HepG2 (cell line): Measurements from ENCODE around the gene IL12A. TPM values are rescaled to one million over a fixed set of nuclear protein-coding genes. Genes with fewer than 3 reads are reported as not detected.

Source experiments
- ATAC-seq: fragments of 200-7000 bp; cut with Tn5 transposase; 3 replicates; pipeline ENCODE4 v1.9.1; 2020; ENCODE audit warnings: mild to moderate bottlenecking, moderate library complexity
- BruUV-seq: library from RNA; stranded (reverse); fragments of 400-500 nt; replicated peaks from 2 replicates; lab custom pipeline; 2021; lab: Mats Ljungman, UMichigan
- CTCF ChIA-PET: fragments of 300-600 bp; formaldehyde crosslinking; extraction: SDS; loops from one replicate; lab custom pipeline; 2021; ENCODE audit warnings: low total read pairs, inconsistent platforms, low intra/inter-chr PET ratio; lab: Yijun Ruan, JAX
- POLR2A ChIA-PET: fragments of 350-600 bp; sonication (Branson Sonifier 250); formaldehyde crosslinking; loops from one replicate; lab custom pipeline; 2020; ENCODE audit warnings: antibody characterized with exemption, inconsistent platforms; lab: Yijun Ruan, JAX
- DNase-seq: peaks from one replicate; pipeline ENCODE4 v3.0.0-alpha.2; 2015; ENCODE audit warnings: low spot score
- FAIRE-seq: peaks from 3 replicates; lab custom pipeline; 2011; peaks lifted over from hg19 to GRCh38; lab: Jason Lieb, UNC
- H2AFZ ChIP-seq: one replicate; pipeline ENCODE4 v1.6.1; 2011; ENCODE audit warnings: low read length, inconsistent platforms
- H3K27ac ChIP-seq: fragments of 300-600 bp; 3 replicates; pipeline ENCODE4 v1.8.0; 2011; ENCODE audit warnings: mixed run types, mild to moderate bottlenecking, mixed read lengths, low read length, inconsistent platforms; ENCODE audit not compliant: insufficient read depth; ENCODE audit errors: extremely low read length
- H3K27me3 ChIP-seq, 2 experiments: fragments of 200-600 bp in 1 of 2; 2 replicates in 1 of 2; 3 replicates in 1 of 2; pipeline versions ENCODE4 v1.6.0 to v1.8.0; 2011; ENCODE audit warnings: low read length in 2 of 2, mild to moderate bottlenecking in 2 of 2, moderate library complexity in 2 of 2, inconsistent platforms in 1 of 2; ENCODE audit not compliant: insufficient read depth in 2 of 2, control insufficient read depth in 1 of 2
- H3K36me3 ChIP-seq, 2 experiments: fragments of 200-600 bp in 1 of 2; replicated peaks in 1 of 2; 2 replicates in 1 of 2; 3 replicates in 1 of 2; pipeline versions ENCODE4 v1.5.1 to v1.8.0; 2011; ENCODE audit warnings: low read length in 2 of 2, inconsistent platforms in 1 of 2; ENCODE audit not compliant: insufficient read depth in 2 of 2, control insufficient read depth in 1 of 2
- H3K4me1 ChIP-seq: 2 replicates; pipeline ENCODE4 v1.5.1; 2012; ENCODE audit warnings: low read length, inconsistent platforms; ENCODE audit not compliant: insufficient read depth
- H3K4me2 ChIP-seq: 2 replicates; pipeline ENCODE4 v1.6.0; 2011; ENCODE audit warnings: low read depth, low read length, inconsistent platforms
- H3K4me3 ChIP-seq, 3 experiments: fragments of 200-600 bp in 1 of 3; sonication (generic), shearing (Covaris generic) in 1 of 3; replicated peaks in 1 of 3; 2 replicates each; pipeline ENCODE4 v1.5.1; 2011 to 2016; ENCODE audit warnings: low read length in 3 of 3, inconsistent platforms in 2 of 3, low read depth in 2 of 3, mild to moderate bottlenecking in 2 of 3, control low read depth in 1 of 3, mixed read lengths in 1 of 3; ENCODE audit not compliant: insufficient read depth in 1 of 3
- H3K79me2 ChIP-seq: one replicate; pipeline ENCODE4 v1.6.1; 2011; ENCODE audit warnings: low read length, inconsistent platforms; ENCODE audit not compliant: insufficient read depth
- H3K9ac ChIP-seq: 2 replicates; pipeline ENCODE4 v1.6.0; 2011; ENCODE audit warnings: mild to moderate bottlenecking, low read depth, low read length, inconsistent platforms; ENCODE audit not compliant: insufficient read depth
- H3K9me3 ChIP-seq: 2 replicates; pipeline ENCODE4 v1.5.1; 2012; ENCODE audit warnings: mild to moderate bottlenecking, low read length
- H4K20me1 ChIP-seq: 2 replicates; pipeline ENCODE4 v1.6.0; 2011; ENCODE audit warnings: inconsistent platforms, mild to moderate bottlenecking, low read length, moderate library complexity; ENCODE audit not compliant: insufficient read depth
- EZH2 ChIP-seq: conservative IDR thresholded peaks from 2 replicates; pipeline ENCODE4 v1.6.1; 2012; ENCODE audit warnings: mild to moderate bottlenecking, low read depth, low read length, moderate library complexity
- KDM3A ChIP-seq: IDR thresholded peaks from 2 replicates; pipeline ENCODE4 v1.6.1; 2018; ENCODE audit warnings: low read depth, missing compliant biosample characterization
- NR1H2 ChIP-seq: sonication (generic); formaldehyde crosslinking; IDR thresholded peaks from 2 replicates; pipeline ENCODE4 v1.8.1; 2022; ENCODE audit warnings: low read depth, missing genetic modification reagents, borderline replicate concordance
- ONECUT2 ChIP-seq: sonication (generic); formaldehyde crosslinking; IDR thresholded peaks from 2 replicates; pipeline ENCODE4 v1.4.0; 2020; ENCODE audit warnings: missing genetic modification reagents
- TBP ChIP-seq: sonication (generic); formaldehyde crosslinking; IDR thresholded peaks from 2 replicates; pipeline ENCODE4 v1.5.0; 2020; ENCODE audit warnings: missing genetic modification reagents
- ZFP41 ChIP-seq: sonication (generic); formaldehyde crosslinking; IDR thresholded peaks from 2 replicates; pipeline ENCODE4 v1.4.0; 2020; ENCODE audit warnings: mild to moderate bottlenecking, missing genetic modification reagents, borderline replicate concordance
- ZHX1 ChIP-seq: sonication (generic); formaldehyde crosslinking; IDR thresholded peaks from 2 replicates; pipeline ENCODE4 v1.8.1; 2022; ENCODE audit warnings: low read depth, mild to moderate bottlenecking, missing genetic modification reagents
- ZMYM2 ChIP-seq: sonication (generic); formaldehyde crosslinking; IDR thresholded peaks from 2 replicates; pipeline ENCODE4 v1.8.0; 2022; ENCODE audit warnings: mild to moderate bottlenecking, missing genetic modification reagents
- ZNF124 ChIP-seq: sonication (generic); formaldehyde crosslinking; IDR thresholded peaks from 2 replicates; pipeline ENCODE4 v1.4.0; 2020; ENCODE audit warnings: missing genetic modification reagents
- ZNF674 ChIP-seq: sonication (generic); formaldehyde crosslinking; IDR thresholded peaks from 2 replicates; pipeline ENCODE4 v1.5.0; 2020; ENCODE audit warnings: low read depth, mild to moderate bottlenecking, missing genetic modification reagents
- WGBS: methylation state at CpG from one replicate; pipeline ENCODE4 v1.1.6; 2017; ENCODE audit warnings: low lambda C conversion rate; 5-methylcytosine and 5-hydroxymethylcytosine counted together
- in situ Hi-C: cut with HindIII; loops from 2 replicates; pipeline ENCODE4 v1.10.0; 2017; ENCODE audit warnings: low pct_unique_long_range_greater_than_20kb; ENCODE audit not compliant: extremely low pct_ligation_motif_present
- intact Hi-C: fragments of 100-400 bp; cut with micrococcal nuclease; formaldehyde crosslinking; loops from one replicate; pipeline ENCODE4 v1.10.0; 2022; ENCODE audit not compliant: unreplicated experiment
- polyA plus RNA-seq, 8 experiments: library from polyadenylated mRNA; depleted of rRNA in 3 of 8; stranded (reverse) in 7 of 8; unstranded in 1 of 8; fragments of >200 nt; fragmentation: Illumina TruSeq in 4 of 8; extraction: Trizol in 4 of 8; gene quantifications; 2 replicates each; pipeline versions ENCODE4 v1.2.1 to v1.2.3, GENCODE V29; 2011 to 2016; ENCODE audit warnings: low read depth in 4 of 8, missing spikeins in 1 of 8, mixed read lengths in 1 of 8; ENCODE audit not compliant: insufficient read depth in 1 of 8
- total RNA-seq, 5 experiments: library from RNA; depleted of rRNA; stranded (reverse); fragments of >200 nt; fragmentation: Illumina TruSeq; extraction: Trizol; gene quantifications; 2 replicates each; pipeline ENCODE4 v1.2.3, GENCODE V29; 2016; ENCODE audit warnings: low read depth in 1 of 5

The IL12A gene
- total and polyA plus RNA-seq, 2 of the 13 experiments (the other 11 are each of a cell fraction or from before 2014, with no cell fraction given), result 0.36 to 1.1 TPM

GRCh38 chr3:160041465-160041864 lies 52.8 kb downstream of the IL12A start (continued):
- TF ChIP-seq ZHX1, result no peak
- no peak for TF ChIP-seq EZH2
- TF ChIP-seq ONECUT2 (CRISPR knock-in tag), result no peak
- TF ChIP-seq TBP (CRISPR knock-in tag), result no peak

GRCh38 chr3:160044121-160044520 lies 55.5 kb downstream of the IL12A start:
- H4K20me1 ChIP-seq, result no peaks in the 10 kb centered on the region
- ChIA-PET POLR2A (no interaction called here), CTCF (no interaction called here)
- H3K4me2 ChIP-seq, result no peak overlapping the region
- no peak overlapping the region for H3K27ac ChIP-seq
- in situ Hi-C loops (loop anchor here (25.0 kb wide), 1 partner anchor 368 kb away; no protein-coding TSS in a partner anchor), intact Hi-C loops (no loop called here)
- H3K79me2 ChIP-seq, result no peaks in the 10 kb centered on the region
- no peak overlapping the region for H3K9ac ChIP-seq
- no peak for ATAC-seq
- TF ChIP-seq ZMYM2 (CRISPR knock-in tag), result no peak
- TF ChIP-seq KDM3A, result no peak
- TF ChIP-seq ZFP41 (CRISPR knock-in tag), result no peak
- no peak for TF ChIP-seq ZNF674
- TF ChIP-seq ZNF124, result no peak
- TF ChIP-seq NR1H2, result no peak
- no peak overlapping the region for H3K4me3 ChIP-seq
- BruUV-seq, result no TSS peak
- H3K4me1 ChIP-seq, result peaks cover 3% of the 10 kb centered on the region; the same call in 1 of the 2 replicates
- H3K27me3 ChIP-seq, result peaks cover under 1 to 10% of the 10 kb centered on the region in 2 experiments; a peak in 2 of 5 replicates
- no peak for FAIRE-seq
- H2AFZ ChIP-seq, result no peak overlapping the region
- DNase-seq, result no peak
- no peaks in the 10 kb centered on the region for H3K36me3 ChIP-seq
- peaks cover 4% of the 10 kb centered on the region; the same call in 1 of the 2 replicates for H3K9me3 ChIP-seq
- 36% methylated on average over 1 of the region's 1 CpG for WGBS

Other genes starting within 250 kb of the IL12A start
- gene SCHIP1, start 149.0 kb upstream of the IL12A start, total RNA-seq (2016; rRNA removed; fragmentation: Illumina TruSeq; extraction: Trizol), result 0.07 TPM in 1 of 2 replicates, not detected in the other
- gene SCHIP1, start 149.0 kb upstream of the IL12A start, polyA plus RNA-seq (2011; rRNA removed), result not detected in 2 replicates
- gene C3orf80, start 236.6 kb downstream of the IL12A start, total RNA-seq (2016; rRNA removed; fragmentation: Illumina TruSeq; extraction: Trizol), result 0.04 TPM in 1 of 2 replicates, not detected in the other
- 0.03 TPM in 2 replicates for gene C3orf80, start 236.6 kb downstream of the IL12A start, polyA plus RNA-seq (2011; rRNA removed)